Measurements from ENCODE around the gene EP300.
"Not testable (repeated sequence)": the region's sequence is repeated elsewhere in the genome, so short reads cannot be mapped to it uniquely, and the experiment has no call there.

EP300 gene

GRCh38 chr22:41091132-41092022 lies 1.0 kb upstream of the EP300 start:
- peak; percentile 98 for DNase-seq

DNA sequence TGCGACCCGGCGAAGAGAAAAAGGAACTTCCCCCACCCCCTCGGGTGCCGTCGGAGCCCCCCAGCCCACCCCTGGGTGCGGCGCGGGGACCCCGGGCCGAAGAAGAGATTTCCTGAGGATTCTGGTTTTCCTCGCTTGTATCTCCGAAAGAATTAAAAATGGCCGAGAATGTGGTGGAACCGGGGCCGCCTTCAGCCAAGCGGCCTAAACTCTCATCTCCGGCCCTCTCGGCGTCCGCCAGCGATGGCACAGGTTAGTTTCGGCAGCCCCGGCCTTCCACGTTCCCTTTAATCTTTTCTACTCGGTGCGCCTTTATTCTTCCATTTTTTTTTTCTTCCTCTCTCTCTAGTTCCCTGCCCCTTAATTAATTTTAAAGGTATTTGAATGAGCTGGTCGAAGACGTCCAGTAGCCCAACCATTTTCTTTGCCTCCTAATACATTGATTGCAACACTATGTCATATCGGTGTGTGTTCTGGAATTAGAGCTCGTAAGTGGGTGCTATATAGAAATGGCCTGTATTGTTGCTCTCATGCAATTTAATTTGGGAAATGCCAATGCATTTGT lies 537 bp downstream of the EP300 start:
- peak; percentile 51 for DNase-seq

- DNase-seq = peak; percentile 50
Measured at GRCh38 chr22:41094041-41094593, 1.7 kb downstream of the EP300 start.

DNA sequence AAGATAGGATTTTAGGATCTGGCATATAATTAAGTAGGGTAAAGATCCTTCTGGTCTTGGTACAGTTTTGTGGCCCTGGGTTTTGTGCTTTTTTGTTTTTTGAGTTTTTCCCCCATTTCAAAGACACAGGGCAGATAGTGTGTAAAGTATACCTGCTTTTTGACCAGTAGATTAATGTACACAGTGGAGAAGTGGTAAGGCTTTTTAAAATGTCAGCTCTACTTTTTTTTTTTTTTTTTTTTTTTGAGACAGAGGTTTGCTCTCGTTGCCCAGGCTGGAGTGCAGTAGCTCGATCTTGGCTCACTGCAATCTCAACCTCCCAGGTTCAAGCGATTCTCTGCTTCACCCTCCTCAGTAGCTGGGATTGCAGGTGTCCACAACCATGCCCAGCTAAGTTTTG lies 4.0 kb downstream of the EP300 start:
- DNase-seq = no peak

DNA sequence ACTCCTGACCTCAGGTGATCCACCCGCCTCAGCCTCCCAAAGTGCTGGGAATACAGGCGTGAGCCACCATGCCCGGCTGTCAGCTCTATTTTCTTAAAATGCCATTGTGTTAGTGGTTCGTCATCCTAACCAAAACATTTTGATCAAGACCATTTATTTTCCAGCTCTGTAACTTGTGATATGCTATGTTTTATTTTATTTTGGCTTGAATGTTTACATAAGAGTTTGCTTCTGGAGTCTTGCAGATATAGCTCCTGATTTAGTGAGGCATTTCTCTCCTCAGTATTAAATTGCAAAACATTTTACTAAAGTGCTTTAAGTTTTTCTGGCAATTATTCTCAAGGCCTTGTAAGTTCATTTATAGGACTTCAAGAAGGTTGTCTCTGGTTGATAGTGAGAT lies 4.4 kb downstream of the EP300 start:
- DNase-seq = no peak

DNA sequence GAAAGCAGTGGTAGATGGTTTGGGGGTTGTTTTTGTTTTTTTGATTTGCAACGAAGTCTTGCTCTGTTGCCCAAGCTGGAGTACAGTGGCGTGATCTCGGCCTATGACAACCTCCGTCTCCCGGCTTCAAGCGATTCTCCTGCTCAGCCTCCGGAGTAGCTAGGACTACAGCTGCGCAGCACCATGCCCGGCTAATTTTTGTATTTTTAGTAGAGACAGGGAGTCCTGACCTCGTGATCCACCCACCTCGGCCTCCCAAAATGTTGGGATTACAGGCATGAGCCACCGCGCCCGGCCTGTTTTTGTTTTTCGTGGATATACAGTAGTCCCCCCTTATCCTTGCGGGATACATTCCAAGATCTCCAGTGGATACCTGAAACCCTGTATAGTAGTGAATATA lies 6.6 kb downstream of the EP300 start:
- DNase-seq = no peak

DNA sequence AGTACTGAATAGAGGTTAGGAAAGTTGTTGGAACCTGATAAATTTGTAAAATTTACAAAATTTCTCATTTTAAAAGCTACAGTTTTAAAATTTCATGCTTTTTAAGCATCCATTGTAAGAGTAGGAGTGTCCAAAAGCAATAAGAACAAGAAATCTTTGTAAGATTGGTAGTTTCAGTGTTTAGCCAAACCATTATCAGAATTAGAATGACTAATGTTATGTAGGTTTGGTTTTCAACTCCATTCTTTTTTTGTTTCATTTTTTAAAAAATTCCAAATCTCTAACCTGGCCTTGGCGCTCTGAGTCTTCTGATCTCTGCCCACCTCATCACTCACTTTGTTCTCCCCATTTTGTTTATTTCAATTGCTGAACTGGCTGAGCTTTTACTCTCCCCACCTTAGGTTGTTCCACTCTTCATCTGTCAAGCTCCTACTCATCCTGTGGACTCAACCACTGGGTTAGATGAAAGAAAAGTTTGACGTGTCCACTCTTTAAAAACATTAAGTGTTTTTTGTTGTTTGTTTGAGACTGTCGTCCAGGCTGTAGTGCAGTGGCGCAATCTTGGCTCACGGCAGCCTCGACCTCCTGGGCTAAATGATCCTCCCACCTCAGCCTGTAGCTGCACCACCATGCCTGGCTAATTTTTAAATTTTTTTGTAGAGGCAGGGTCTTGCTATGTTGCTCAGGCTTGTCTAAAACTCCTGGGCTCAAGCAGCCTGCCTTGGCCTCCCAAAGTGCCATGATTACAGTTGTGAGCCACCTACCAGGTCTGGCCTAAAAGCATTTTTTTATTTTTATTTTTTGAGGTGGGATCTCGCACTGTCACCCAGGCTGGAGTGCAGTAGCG lies 14.0 kb downstream of the EP300 start:
- DNase-seq = no peak

GRCh38 chr22:41106969-41107325 lies 14.6 kb downstream of the EP300 start:
- DNase-seq = not testable (repeated sequence)

DNA sequence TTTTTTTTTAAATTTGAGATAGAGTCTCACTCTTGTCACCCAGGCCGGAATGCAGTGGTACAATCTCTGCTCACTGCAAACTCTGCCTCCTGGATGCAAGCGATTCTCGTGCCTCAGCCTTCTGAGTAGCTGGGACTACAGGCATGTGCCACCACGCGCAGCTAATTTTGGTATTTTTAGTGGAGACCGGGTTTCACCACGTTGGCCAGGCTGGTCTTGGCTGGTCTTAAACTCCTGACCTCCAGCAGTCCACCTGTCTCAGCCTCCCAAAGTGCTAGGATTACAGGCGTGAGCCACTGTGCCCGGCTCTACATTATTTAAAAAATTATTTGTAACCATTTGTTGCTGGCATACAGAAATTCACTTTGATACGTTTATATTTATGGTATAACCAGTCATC lies 18.6 kb downstream of the EP300 start:
- DNase-seq = no peak

DNA sequence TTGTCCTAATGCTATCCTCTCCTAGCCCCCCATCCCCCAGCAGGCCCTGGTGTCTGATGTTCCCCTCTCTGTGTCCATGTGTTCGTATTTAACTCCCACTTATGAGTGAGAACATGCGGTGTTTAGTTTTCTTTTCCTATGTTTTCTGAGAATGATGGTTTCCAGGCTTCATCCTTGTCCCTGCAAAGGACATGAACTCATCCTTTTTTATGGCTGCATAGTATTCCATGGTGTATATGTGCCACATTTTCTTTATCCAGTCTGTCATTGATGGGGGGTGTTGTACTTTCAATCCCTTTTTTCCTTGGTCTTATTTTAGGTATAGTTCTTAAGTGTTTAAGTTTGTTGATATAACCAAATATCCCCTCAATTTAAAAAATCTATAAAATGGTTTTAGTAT lies 23.9 kb downstream of the EP300 start:
- DNase-seq = no peak

- DNase-seq = no peak
Measured at GRCh38 chr22:41117127-41117965, 25.0 kb downstream of the EP300 start.

DNA sequence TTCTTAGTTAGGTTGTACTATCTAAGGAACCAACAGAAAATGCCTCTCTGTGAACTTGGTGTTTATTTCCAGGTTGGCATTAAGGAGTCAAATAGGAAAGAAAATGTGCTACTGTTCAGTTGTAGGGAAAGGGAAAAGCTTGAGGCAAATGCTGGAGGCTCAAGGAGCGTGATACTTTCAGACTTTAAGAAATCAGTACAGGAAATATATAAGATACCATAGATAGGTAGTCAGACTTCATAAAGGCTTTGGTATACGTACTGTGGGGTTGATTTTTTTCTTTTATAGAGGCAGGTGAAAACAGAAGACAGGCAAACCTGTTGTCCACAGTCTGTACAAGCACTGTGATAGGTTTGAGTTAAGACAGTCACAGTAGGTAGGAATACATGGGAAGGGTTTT lies 30.8 kb downstream of the EP300 start:
- DNase-seq = no peak

- DNase-seq = no peak
Measured at GRCh38 chr22:41124086-41124485, 31.7 kb downstream of the EP300 start.

- DNase-seq = no peak
Measured at GRCh38 chr22:41127451-41127850, 35.1 kb downstream of the EP300 start.

- DNase-seq = no peak
Measured at GRCh38 chr22:41128606-41129005, 36.2 kb downstream of the EP300 start.

DNA sequence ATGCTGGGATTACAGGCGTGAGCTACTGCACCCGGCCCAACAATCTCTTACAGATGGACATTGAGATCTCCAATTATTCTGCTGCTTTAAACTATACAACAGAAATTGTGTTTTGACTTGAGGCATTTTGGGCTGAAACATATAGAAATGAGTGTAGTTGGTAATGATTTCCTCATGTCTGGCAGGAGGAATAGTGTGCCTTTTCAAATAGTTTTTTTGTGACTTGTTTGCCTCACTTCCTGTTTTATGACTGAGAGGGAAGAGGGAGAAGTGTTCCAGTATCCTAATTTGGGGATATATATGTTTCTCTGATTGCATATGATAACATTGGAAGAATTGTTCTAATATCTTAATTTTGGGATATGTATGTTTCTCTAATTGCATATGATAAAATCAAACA lies 40.2 kb downstream of the EP300 start:
- no peak for DNase-seq

- DNase-seq = no peak
Measured at GRCh38 chr22:41140365-41140957, 48.1 kb downstream of the EP300 start.

DNA sequence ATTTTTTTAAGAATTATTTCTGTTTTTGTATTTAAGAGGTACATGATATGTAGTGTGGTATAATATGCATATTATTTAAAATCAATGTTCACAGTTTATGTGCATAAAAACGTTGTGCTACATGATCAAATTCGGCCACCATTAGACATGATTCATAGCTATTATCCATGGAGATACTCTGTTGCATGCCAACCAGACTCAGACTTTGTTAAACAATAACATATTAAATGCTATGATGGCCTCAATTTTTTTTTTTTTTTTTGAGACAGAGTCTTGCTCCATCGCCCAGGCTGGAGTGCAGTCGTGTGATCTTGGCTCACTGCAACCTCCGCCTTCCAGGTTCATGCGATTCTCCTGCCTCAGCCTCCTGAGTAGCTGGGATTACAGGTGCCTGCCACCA lies 53.5 kb downstream of the EP300 start:
- DNase-seq = not testable (repeated sequence)

DNA sequence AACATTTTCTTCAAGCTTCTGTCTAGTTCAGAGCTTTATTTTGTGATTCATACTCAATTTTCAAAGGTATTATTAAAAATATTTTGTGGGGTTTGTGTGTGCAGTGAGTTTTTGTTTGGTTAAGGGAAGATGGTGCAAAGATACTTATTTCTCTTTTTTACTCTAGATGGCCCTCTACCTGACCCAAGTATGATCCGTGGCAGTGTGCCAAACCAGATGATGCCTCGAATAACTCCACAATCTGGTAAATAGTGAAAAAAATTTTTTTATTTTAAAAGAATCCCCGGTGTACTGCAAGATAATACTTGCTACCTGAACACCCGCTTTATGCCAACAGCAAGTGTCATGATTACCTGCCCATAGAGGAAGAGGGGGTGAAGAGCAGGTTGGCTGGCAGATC lies 54.2 kb downstream of the EP300 start:
- peak; percentile 34 for DNase-seq

DNA sequence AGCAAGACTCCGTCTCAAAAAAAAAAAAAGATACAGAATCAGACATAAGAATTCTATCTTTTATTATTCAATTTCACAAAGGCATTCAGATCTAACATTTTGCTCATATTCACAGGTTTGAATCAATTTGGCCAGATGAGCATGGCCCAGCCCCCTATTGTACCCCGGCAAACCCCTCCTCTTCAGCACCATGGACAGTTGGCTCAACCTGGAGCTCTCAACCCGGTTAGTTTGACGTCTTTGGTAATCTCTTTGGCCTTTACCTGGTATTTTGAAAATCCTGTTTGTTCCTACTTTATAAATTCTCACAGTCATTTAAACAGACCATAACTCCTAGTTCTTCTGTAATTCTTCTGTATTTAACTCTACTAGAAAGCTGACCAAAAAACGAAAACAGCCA lies 55.3 kb downstream of the EP300 start:
- no peak for DNase-seq

- DNase-seq = no peak
Measured at GRCh38 chr22:41152902-41153301, 60.5 kb downstream of the EP300 start.

- no peak for DNase-seq
Measured at GRCh38 chr22:41157083-41157482, 64.7 kb downstream of the EP300 start.

Measured in hematopoietic multipotent progenitor cell treated with erythropoietin and hydrocortisone succinate and interleukin-3 and kit ligand, for 8 days (in vitro differentiated cells).